Inferior parietal cortex (tissue), 1 donor: ENCODE results near the gene FANK1.
A peak's percentile ranks its signal among the peaks of the same experiment; 100 is the strongest.

ENCODE experiments used
- DNase-seq: peaks from one replicate; pipeline ENCODE4 v3.0.0-alpha.2; 2016; ENCODE audit errors: extremely low spot score

FANK1 gene, protein sequence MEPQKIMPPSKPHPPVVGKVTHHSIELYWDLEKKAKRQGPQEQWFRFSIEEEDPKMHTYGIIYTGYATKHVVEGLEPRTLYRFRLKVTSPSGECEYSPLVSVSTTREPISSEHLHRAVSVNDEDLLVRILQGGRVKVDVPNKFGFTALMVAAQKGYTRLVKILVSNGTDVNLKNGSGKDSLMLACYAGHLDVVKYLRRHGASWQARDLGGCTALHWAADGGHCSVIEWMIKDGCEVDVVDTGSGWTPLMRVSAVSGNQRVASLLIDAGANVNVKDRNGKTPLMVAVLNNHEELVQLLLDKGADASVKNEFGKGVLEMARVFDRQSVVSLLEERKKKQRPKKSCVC

DNA sequence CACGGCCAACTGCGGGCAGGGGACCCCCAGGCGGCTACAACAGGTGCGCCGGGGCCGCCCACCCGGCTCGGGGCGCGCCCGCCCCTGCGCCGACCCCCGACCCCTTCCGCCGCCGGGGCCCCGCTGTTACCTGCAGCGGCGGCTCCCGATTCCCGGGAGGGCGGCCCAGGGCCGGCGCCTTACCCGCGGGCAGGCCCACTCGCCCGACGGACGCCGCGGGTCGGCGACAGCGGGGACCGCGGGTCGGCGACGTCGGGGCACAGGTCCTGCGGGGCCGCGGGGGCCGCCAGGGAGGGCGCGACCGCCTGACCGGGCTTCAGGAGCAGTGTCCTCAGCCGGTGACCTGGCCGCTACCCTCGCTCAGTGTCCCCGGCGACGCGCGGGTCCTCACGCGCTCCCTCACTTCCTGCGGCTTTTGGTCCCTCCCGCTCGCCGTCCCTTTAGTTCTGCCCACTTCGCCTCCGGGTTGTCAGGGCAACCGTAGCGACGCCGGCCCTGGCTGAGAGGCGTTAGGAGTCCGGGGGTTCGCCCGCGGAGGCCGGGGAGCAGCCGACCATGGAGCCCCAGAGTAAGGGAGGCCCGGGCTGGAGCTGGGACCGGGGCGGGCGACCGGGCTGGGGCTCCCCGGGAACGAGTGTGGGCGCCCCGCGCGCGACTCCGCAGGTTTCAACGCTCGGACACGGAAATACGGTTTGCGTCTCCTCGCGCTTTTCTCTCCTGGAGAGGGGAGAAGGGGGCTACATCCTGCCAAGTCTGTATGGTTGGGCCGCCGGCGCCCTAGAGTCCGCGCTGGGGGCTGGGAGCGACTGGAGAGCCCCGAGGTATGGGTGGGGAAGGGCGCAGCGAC lies at the start of gene FANK1:
TSS of gene FANK1 (plus strand) at position 477 of the 847 bp plus-strand sequence. CDS start at position 556, 79 bp downstream.
- peak; percentile 86 for DNase-seq

DNA sequence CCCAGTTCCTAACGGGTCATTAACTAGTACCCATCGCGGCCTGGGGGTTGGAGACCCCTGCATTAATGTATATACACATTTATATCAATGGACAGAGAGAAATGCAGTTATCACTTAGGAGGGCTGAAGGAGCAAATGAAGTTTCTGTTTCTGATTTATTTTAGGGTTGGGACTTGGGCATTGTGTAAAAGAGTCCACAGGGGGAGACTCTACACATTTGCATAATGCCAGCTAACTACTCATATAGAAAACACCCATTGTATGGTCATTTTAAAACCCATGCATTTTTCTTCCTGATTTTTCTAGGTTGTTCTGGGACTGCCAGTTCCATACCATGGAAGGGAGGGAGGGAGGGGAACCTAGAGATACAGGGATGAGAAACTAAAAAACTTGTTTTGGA lies 49.5 kb upstream of the FANK1 start:
- DNase-seq, result no peak

DNA sequence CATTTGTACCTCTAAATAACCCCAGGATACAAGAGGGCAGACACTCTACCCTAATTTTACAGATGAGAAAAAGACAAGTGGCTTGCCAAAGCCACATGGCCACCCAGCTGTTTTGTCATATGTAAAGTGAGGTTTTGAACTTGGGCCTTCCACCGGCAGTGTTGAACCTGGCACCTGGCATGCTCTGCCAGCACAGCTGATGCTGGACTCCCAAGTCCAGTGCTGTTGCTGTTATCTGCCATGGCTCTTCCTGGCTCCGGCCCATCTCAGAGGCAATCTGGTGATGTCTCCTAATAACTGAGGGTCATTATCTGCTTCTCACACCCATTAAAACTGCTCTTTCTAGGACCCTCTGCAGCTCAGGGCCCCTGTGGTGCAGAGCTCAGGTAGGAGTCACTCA lies 48.0 kb upstream of the FANK1 start:
- DNase-seq, result no peak

DNA sequence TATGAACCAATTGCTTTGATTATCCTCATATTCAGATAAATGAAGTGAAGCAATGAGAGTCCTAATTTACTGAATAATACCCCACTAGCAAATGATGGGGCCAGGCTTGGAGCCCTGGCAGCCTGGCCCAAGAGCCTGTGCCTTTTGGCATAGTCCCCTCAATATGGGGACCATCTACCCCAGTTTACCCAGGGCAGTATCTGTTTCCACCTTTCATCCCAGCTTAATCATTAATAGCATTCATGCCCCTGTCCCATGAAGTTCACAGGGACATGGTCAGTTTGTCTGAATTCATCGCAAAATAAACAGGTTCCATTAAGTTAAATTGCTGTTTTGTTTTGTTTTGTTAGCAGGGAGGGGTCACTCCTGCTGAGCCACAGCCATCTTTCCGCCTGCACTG lies 47.5 kb upstream of the FANK1 start:
- no peak for DNase-seq

DNA sequence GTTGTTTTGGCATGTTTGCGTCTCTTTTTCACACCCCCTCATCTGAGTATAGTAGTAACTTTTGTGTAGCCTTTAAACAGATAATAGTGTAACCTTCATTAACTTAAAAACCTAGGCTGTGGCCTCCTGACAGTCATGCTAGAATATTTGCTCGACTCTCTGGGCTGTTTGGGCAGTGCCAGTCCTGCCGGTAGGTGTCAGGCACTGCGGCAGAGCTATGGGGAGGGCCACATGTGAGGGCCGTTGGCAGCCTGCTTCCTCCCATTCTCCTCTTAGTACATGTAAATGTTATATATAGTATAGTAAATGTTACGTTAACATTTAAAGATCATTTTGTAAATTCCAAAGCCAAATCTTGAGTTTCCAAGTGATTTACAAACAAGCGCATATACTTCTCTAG lies 46.9 kb upstream of the FANK1 start:
- no peak for DNase-seq

DNA sequence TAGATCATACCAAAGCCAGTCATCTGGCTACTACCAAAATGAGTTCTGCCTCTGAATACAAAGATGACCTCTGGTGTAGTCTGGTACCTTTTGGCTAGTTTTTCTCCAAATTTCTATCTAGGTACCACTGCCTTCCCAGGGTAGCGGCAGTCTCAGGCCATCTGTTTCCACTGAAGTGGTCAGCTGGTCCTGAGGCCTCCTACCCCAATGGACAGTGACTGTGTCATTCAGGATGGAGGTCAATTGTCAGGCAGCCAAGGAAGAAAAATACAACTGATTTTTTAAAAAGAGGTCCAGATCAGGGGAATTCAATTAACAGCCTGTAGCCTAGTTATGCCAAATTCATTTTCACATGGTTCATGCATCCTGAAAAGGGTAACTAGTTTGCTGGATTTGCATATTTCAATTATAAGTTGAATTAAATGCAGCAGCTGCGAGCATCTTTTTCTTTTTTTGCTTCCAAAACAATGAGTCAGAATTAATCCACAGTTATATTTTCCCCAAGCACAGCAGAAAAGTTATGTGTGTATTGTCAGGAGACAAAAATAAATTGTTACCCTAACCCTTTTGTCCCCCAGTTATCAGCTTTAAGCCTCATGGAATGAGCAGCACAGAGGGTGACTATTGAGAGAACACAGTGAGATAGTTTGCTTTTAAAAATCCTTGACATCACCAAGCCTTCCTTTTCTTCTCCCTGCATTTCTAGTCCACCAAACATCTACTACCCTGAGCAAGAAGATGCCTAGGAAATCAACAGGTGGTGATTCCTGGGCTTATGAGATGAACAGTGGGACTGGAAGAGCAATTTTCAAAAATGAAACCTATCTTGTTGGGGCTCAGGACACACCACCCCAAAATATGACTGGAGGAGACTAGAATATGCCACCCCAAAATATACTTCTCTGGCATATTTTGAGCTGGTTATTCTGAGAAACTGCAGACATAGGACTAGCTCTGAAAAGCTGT lies 45.3 kb upstream of the FANK1 start:
- DNase-seq, result no peak

DNA sequence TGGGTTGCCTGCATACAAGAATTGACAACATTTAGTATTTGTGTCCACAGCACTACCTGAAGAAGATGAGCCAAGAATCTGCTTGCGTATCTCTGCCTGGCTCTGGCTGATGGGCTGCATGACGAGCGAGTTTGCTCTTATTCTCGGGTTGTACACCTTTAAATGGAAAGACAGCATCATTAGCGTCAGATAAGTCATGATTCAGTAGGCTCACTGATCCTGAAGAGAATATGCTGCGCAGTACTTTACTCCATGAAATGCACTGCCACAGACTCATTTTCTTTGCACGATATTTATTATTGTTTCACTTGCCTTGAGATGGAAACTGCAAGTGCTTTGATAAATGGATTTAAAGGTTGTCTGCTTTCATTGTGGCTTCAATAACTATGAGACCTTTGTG lies 43.9 kb upstream of the FANK1 start:
- DNase-seq, result no peak

DNA sequence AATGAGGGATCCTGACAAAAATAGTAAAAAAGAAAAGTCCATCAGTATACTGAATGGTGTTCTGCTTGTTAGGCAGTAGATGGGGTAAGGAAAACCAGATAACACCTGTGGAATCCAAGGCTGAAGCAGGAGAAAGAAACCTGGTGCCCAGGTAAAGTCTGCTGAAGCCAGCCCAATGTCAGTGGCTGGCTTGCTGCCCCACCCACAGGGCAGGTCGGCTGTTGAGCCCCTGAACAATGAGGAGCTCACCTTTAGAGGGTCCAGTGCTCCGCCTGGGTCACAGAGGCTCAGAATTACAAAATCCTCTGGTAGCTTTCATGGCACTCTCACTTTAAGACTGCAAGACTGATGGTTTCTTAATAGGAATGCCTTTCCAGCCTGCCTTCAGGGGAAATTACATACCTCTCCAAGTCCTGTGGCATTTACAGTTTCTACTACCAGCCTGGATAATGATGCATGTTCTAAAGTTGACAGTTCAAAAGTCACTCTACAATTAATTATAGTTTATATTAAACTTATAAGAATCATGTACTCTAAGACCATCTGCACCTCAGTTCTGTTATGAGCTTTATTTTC lies 39.1 kb upstream of the FANK1 start:
- DNase-seq, result no peak

DNA sequence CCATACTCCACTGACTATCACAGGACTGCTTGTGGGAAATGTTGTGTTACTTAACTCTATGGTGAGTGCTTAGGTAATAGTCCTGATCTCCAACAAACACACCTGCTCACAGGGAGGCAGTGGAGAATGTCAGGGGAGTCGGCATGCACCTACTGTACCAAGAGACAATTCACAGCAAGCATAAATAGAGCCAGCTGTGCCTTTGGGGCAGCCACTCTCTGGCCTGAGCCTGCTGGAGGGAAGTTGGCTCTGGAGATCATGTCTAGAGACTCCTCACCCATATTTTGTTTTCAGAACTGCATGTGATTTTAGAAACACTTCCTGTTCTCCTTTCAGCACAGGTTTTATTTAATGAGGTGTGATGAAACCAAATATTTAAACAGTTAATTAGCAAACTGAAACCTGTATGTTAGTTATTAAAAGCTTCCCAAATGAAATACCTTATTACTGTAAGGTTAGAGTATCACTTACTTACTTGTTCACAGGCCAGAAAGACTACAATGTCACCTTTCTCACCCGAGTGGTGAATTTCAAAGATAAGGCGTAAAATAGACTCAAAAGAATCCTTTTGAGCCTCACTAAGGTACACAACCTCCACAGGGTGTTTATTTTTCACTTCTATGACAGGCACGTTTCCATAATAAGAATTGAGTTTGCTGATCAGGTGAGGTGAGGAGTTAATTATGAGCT lies 37.1 kb upstream of the FANK1 start:
- DNase-seq, result no peak

DNA sequence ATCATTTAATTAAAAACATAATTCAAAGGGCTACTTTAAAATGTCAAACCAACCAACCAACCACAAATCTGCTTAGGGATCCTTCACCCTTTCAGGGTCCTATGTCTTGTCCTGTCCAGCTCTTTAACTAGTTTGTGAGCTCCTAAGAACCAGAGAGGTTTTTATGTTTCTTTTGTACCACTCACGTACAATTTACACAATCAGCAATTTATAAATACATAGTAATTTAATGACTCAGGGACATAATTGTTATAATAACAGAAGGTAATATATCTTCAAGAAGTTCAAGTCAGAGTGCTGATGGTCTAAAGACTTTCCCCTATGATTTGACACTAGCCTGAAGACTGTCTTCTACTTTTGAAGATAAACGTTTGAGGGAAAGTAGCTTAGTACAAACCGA lies 31.2 kb upstream of the FANK1 start:
- no peak for DNase-seq

DNA sequence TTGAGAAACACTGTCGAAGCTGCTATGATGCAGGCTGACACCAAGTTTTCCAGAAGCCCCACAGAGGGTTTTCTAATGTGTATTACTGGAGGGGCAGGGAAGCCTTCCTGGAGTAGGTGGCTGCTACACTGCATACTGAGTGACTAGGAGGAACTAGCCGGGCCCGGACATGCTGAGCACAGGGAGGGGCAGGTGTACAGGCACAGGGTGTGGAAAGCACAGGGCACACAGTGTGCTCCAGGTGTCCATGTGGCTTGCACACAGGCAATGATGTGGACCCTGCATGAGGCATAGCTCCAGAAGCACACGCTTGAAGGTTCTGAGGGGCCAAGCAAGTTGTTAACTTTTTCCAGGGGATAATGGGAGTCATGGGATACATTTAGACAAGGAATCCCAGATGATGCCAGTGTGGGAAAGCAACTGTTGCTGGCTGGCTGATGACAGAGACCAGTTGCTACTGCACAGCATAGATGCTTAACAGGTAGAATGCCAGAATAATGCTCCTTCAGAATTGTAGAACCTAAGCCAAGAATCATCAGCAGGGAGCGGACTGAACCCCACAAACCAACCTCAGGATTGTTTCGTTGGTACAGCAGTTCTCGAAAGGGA lies 29.8 kb upstream of the FANK1 start:
- no peak for DNase-seq

DNA sequence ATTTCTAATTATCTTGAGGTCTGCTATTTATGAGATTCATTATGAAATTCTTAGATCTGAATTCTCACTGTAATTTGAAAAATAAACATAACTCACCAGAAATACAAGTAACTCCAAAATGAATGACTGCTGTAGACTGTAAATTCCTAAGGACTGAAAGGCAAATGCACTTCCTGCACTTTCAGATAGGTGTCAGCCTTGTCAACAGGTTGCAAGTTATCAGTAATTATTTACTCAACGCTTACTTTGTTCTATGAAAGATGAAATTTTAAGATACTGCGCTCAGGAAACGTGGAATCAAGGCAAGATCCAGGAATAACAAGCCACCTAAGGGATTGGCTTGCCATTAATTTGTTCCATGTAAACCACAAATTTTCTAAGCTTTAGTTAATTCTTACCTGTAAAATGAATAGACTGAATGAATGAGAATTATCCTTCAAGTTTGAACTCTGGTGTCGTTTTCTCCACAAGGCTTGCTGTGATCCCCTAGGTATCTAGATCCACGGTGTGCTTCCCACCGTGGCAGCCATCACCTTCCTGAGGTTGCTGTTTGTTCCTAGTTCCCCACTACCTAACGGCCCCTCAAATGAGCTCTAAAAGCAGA lies 27.9 kb upstream of the FANK1 start:
- peak; percentile 41 for DNase-seq

DNA sequence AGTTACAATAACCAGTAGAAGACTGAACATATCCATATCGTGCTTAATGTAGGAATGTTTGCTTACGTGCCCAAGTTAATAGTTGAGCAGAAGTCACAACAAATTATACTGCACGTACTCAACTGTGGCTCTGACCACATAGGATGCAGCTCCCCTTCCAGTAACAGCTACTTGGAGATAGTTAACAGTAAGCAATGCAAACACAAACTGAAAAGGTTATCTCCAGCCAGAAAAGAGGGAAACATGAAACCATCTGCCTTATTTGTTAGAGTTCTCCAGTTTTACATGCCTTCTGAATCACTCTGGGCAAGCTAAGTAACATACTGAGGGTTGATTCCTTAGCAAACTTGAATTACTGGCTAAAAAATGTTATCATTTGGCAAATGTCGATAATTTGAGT lies 25.0 kb upstream of the FANK1 start:
- DNase-seq, result no peak

DNA sequence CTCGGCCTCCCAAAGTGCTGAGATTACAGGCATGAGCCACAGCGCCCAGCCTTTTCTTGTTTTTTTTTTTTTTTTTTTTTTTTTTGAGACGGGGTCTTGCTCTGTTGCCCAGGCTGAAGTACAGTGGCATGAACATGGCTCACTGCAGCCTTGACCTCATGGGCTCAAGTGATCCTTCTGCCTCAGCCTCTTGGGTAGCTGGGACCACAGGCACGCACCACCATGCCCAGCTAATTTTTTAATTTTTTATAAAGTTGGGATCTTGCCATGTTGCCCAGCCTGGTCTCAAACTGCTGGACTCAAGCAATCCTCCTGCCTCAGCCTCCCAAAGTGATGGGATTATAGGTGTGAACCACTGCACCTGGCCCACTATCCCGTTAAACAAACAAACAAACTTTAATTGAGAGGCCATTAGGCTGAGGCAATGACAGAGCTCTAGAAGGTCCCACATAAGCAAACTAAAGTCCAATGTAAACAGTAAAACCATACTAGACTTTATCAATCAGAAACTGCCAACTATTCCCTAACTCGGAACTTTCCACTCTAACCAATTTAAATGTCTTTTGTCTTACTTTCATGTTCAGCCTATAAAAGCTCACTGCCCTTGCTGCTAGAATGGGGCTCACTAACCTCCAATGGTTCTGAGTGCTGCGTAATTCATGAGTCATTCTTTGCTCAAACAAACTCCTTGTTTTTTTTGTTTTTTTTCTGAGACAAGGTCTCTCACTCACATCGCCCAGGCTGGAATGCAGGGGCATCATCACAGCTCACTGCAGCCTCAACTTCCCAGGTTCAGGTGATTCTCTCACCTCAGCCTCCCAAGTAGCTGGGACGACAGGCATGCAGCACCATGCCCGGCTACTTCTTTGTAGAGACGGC lies 17.2 kb upstream of the FANK1 start:
- no peak for DNase-seq

DNA sequence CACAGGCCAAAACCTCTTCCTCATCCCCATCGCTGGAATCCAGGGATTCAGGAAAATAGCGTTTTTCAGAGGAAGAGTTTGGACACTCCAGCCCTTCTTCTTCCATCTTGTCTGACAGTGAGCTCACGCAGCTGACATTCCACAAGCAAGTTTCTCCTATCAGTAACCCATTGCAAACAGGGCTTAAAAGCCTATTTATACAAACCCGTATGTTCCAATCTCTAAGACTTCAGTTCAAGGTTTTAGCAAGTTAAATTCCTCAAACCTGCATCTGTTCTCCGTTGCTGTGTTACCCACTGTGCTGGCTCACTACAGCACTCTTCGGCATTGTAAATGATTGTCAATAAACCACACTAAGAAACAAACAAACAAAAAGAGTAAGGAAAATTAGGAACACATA lies 15.6 kb upstream of the FANK1 start:
- no peak for DNase-seq

DNA sequence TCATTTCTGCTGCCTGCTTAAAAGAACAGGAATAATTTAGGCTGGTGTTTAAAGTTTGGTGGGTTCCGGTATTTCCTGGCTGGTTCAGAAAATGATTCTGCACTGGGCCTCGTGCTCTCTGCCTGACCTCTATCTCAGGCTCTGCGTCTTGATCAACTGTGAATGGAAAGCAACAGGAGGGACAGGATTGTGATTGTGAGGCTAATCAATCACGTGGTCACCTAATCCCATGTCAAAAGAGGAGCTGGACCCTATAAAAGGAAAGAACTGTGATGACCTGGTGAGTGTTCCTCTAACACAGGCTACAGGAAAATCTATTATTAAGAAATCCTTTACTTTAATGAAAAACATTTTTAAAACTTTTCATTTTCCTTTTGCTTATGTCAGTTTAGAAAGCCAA lies 15.2 kb upstream of the FANK1 start, which contains the start of gene DHX32:
TSS of gene DHX32 (minus strand) at position 101 of the 400 bp plus-strand sequence. CDS start 468 bp downstream, outside the sequence.
- no peak for DNase-seq

DNA sequence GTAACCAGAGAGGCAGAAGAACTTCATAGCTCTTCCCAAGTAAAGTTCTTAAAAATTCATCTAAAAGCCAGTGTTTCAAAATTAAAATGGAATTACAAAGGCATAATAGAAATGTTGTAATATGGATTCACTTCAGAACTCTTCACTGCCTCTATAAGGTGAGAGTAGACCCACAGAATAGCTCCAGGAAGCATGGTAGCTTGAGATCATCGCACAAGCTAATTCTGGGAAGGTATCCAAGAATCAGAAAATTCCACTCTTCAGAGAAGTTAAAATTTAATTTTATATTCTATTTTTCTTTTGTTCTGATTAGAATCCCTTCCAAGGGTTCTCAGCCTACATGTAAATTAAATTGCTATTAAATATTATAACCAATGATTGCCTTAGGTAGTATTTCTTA lies 13.8 kb upstream of the FANK1 start:
- no peak for DNase-seq

DNA sequence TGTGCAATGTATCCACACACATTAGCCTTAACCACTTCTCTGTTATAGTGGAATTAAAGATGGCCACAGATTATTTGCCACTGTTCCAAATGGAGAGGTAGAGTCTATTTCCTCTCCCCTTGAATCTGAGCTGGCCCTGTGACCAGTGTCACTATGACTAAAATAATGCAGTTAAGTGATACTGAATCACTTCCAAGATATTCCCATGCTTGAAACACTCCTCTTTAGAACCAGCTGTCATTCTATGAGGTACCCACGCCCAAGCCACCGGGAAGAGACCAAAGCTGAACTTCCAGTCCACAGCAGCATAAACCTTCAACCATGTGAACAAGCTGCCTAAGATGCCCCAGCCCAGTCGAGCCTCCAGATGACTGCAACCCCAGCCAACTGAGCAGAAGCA lies 13.2 kb upstream of the FANK1 start:
- DNase-seq, result no peak

DNA sequence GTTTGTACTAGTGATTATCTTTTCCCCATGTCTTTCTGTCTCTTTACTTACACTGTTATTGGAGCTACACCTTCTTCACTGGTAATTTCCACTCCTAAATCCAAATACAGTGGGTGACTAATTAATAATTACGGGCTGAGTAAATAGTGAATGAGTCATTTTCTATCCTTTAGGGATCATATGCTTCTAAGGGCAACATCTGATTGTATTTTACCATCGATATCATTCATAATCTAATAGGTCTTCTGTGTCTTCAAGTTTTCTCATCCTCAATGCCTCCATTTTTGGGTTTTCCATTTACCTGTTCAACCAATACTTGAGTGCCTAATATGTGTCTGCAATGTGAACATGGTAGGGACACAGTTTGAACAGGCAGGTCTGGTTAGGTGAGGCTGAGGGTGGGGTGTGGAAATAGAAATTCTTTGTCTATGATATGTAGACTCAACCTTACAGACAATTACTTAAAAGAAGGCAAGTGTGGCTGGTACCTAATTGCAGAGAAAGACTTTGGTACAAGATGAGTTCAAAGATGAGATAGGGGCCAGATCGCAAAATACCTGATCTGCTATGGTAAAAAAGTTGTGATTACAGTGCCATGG lies 9.4 kb upstream of the FANK1 start:
- no peak for DNase-seq
